ENCODE data around the gene TACC2. TPM values are rescaled to one million over a fixed set of nuclear protein-coding genes. Genes with fewer than 3 reads are reported as not detected.

Gene TACC2
- total and polyA plus RNA-seq, 9 of the 15 experiments (the other 6 are each of a cell fraction or from before 2014, with no cell fraction given) = under 0.01 to 0.35 (median 0.03) TPM; not detected in 6

GRCh38 chr10:122248356-122249302 is 259.7 kb downstream of the TACC2 start:
- intact Hi-C loops (cut with micrococcal nuclease) (no loop called here), in situ Hi-C loops (cut with MboI) (no loop called here)
- peaks cover 0 to 22% of the 10 kb centered on the region in 2 experiments; a peak in 2 of 5 replicates for H3K27me3 ChIP-seq (ENCODE audit: control insufficient read depth in 2 of 2, insufficient read depth in 2 of 2, low read length in 2 of 2)
- ChIA-PET POLR2A (no interaction called here), CTCF (ENCODE audit: low intra/inter-chr PET ratio) (no interaction called here)
- no peak for DNase-seq (ENCODE audit: extremely low read depth in 1 of 4, low spot score in 3 of 4)
- no peaks in the 10 kb centered on the region for H3K9me1 ChIP-seq (ENCODE audit: control insufficient read depth, insufficient read depth, low read length)
- no peak for ATAC-seq
- no peak overlapping the region for H2AFZ ChIP-seq (ENCODE audit: low read depth, low read length)
- H3K36me3 ChIP-seq (ENCODE audit: control insufficient read depth, insufficient read depth, low read length) = no peaks in the 10 kb centered on the region
- H3K4me2 ChIP-seq (ENCODE audit: insufficient read depth, low read length) = no peak overlapping the region
- no peak overlapping the region for H3K4me3 ChIP-seq
- H3K9ac ChIP-seq (ENCODE audit: insufficient read depth in 1 of 2, low read depth in 2 of 2, low read length in 2 of 2) = no peak overlapping the region
- 2% methylated on average over 17 of the region's 25 CpGs for WGBS (ENCODE audit: insufficient coverage, low coverage, missing lambda C conversion rate)
- H3K27ac ChIP-seq (ENCODE audit: extremely low read depth, low read depth, low read length) = no peak overlapping the region
- H4K20me1 ChIP-seq (replicated peaks; ENCODE audit: control insufficient read depth, insufficient read depth, low read length) = no peaks in the 10 kb centered on the region
- no TSS peak for BruUV-seq (replicated peaks)
- H3K9me3 ChIP-seq (replicated peaks; ENCODE audit: control insufficient read depth, insufficient read depth, low read depth, low read length) = no peaks in the 10 kb centered on the region
- H3K79me2 ChIP-seq (ENCODE audit: control insufficient read depth, insufficient read depth, low read length) = no peaks in the 10 kb centered on the region
- no peaks in the 10 kb centered on the region for H3K4me1 ChIP-seq (replicated peaks in 1 of 2; ENCODE audit: control insufficient read depth in 2 of 2, insufficient read depth in 2 of 2, low read length in 2 of 2)
- FAIRE-seq = no peak
- no peak for TF ChIP-seq PURB (CRISPR knock-in tag; IDR thresholded peaks at IDR 0.05; ENCODE audit: low read depth)
- TF ChIP-seq SNAPC5 (CRISPR knock-in tag; IDR thresholded peaks at IDR 0.05) = no peak
- TF ChIP-seq STAG1 (CRISPR knock-in tag; IDR thresholded peaks at IDR 0.05; ENCODE audit: borderline replicate concordance) = no peak
- TF ChIP-seq ZNF212 (CRISPR knock-in tag; IDR thresholded peaks at IDR 0.05) = no peak
- TF ChIP-seq RBFOX2 (IDR thresholded peaks at IDR 0.05; ENCODE audit: low read depth, low read length) = no peak
- TF ChIP-seq ZNF277 (CRISPR knock-in tag; IDR thresholded peaks at IDR 0.05; ENCODE audit: borderline replicate concordance) = no peak
- no peak for TF ChIP-seq CBFB (CRISPR knock-in tag; IDR thresholded peaks at IDR 0.05)
- TF ChIP-seq AFF1 (IDR thresholded peaks at IDR 0.05; ENCODE audit: low read depth in 1 of 2, partially characterized antibody in 2 of 2) = no peak
- no peak for TF ChIP-seq MLX (CRISPR knock-in tag; conservative IDR thresholded peaks at IDR 0.05)
- no peak for TF ChIP-seq ZNF785 (CRISPR knock-in tag; IDR thresholded peaks at IDR 0.05)
- no peak for TF ChIP-seq ZNF76 (CRISPR knock-in tag; IDR thresholded peaks at IDR 0.05; ENCODE audit: borderline replicate concordance)
- TF ChIP-seq RBM17 (IDR thresholded peaks at IDR 0.05; ENCODE audit: borderline replicate concordance, low read depth, low read length) = no peak
- TF ChIP-seq RFX7 (CRISPR knock-in tag; IDR thresholded peaks at IDR 0.05) = no peak
- TF ChIP-seq HCFC1 (IDR thresholded peaks at IDR 0.05; ENCODE audit: low read depth, low read length) = no peak
